Activated CD4-positive, alpha-beta memory T cell treated with anti-CD3 and anti-CD28 coated beads for 36 hours (primary cell): Measurements from ENCODE around the gene TRIM31. TPM values are rescaled to one million over a fixed set of nuclear protein-coding genes. Genes with fewer than 3 reads are reported as not detected.

ENCODE experiments used
- CTCF ChIA-PET: fragments of 350-600 bp; sonication (Branson Sonifier 250); formaldehyde crosslinking; loops from one replicate; lab custom pipeline; 2021; ENCODE audit warnings: antibody characterized with exemption, inconsistent platforms; lab: Charles Lee
- POLR2A ChIA-PET: fragments of 350-600 bp; sonication (Branson Sonifier 250); formaldehyde crosslinking; loops from one replicate; lab custom pipeline; 2021; ENCODE audit warnings: antibody characterized with exemption; lab: Charles Lee
- DNase-seq: peaks from one replicate; pipeline ENCODE4 v3.0.0-alpha.2; 2020
- H3K27ac Mint-ChIP-seq: one replicate; pipeline ENCODE4 v1.8.0; 2021; ENCODE audit warnings: mixed read lengths
- H3K27me3 Mint-ChIP-seq: one replicate; pipeline ENCODE4 v1.8.0; 2021; ENCODE audit warnings: mixed read lengths
- H3K36me3 Mint-ChIP-seq: one replicate; pipeline ENCODE4 v1.8.0; 2021; ENCODE audit warnings: mixed read lengths
- H3K4me1 Mint-ChIP-seq: one replicate; pipeline ENCODE4 v1.8.0; 2021; ENCODE audit warnings: low read depth, mixed read lengths
- H3K4me3 Mint-ChIP-seq: one replicate; pipeline ENCODE4 v1.8.0; 2021; ENCODE audit warnings: mild to moderate bottlenecking, mixed read lengths
- H3K9me3 Mint-ChIP-seq: one replicate; pipeline ENCODE4 v1.8.0; 2021; ENCODE audit warnings: mixed read lengths
- intact Hi-C: fragments of 100-400 bp; cut with micrococcal nuclease; formaldehyde crosslinking; loops from one replicate; pipeline ENCODE4 v1.15.1; 2023
- total RNA-seq, 2 experiments: library from RNA; stranded (reverse); gene quantifications; one replicate each; pipeline ENCODE4 v1.2.3, GENCODE V29; 2021

TRIM31 gene
- total RNA-seq, 2 experiments from 2014 or later = not detected

GRCh38 chr6:30102970-30103871 lies 9.7 kb downstream of the TRIM31 start:
- H3K36me3 Mint-ChIP-seq = no peaks in the 10 kb centered on the region
- H3K4me1 Mint-ChIP-seq = peaks cover 41% of the 10 kb centered on the region
- DNase-seq = peak; percentile 91
- peaks cover 41% of the 10 kb centered on the region for H3K27me3 Mint-ChIP-seq
- peak overlapping the region; percentile 73 for H3K4me3 Mint-ChIP-seq
- ChIA-PET CTCF (interaction anchor here (0.5 to 12.8 kb wide), 39 partner anchors 9 to 361 kb away, joined by 3 to 491 read pairs (median 4); partner anchors contain the start of genes POLR1H, PPP1R11, TRIM26 and TRIM31), POLR2A (interaction anchor here (1.0 to 1.9 kb wide), 4 partner anchors 28 to 65 kb away, joined by 3 to 5 read pairs (median 3); partner anchors contain the start of gene RNF39)
- no peaks in the 10 kb centered on the region for H3K9me3 Mint-ChIP-seq
- intact Hi-C loops = loop anchor here (1.0 to 2.0 kb wide), 3 partner anchors 28 to 67 kb away; partner anchors contain the start of gene PPP1R11
- H3K27ac Mint-ChIP-seq = no peak overlapping the region

- Mint-ChIP-seq H3K4me1 (peaks cover 45% of the 10 kb centered on the region), H3K9me3 (no peaks in the 10 kb centered on the region), H3K27ac (no peak overlapping the region), H3K27me3 (peaks cover 37% of the 10 kb centered on the region), H3K36me3 (no peaks in the 10 kb centered on the region), H3K4me3 (peak overlapping the region; percentile 50)
- ChIA-PET POLR2A (interaction anchor here (1.0 kb wide), 2 partner anchors 36 to 66 kb away, joined by 3 to 4 read pairs; partner anchors contain the start of gene PPP1R11), CTCF (interaction anchor here (0.5 to 12.8 kb wide), 38 partner anchors 8 to 361 kb away, joined by 3 to 491 read pairs (median 6); partner anchors contain the start of genes POLR1H, PPP1R11, TRIM26 and TRIM31)
- peak; percentile 13 for DNase-seq
- intact Hi-C loops = loop anchor here (2.0 kb wide), 1 partner anchor 36 kb away; the partner anchor contains the start of gene PPP1R11
Measured at GRCh38 chr6:30102414-30102969, 10.4 kb downstream of the TRIM31 start.

- Mint-ChIP-seq H3K27me3 (peaks cover 35% of the 10 kb centered on the region), H3K4me3 (peak overlapping the region; percentile 64), H3K4me1 (peaks cover 49% of the 10 kb centered on the region), H3K27ac (no peak overlapping the region), H3K9me3 (no peaks in the 10 kb centered on the region), H3K36me3 (no peaks in the 10 kb centered on the region)
- DNase-seq = peak; percentile 78
- intact Hi-C loops = loop anchor here (2.0 kb wide), 1 partner anchor 35 kb away; the partner anchor contains the start of gene PPP1R11
- CTCF ChIA-PET = interaction anchor here (0.6 to 12.8 kb wide), 22 partner anchors 9 to 451 kb away, joined by 3 to 491 read pairs (median 4); partner anchors contain the start of genes POLR1H, PPP1R11, TRIM26 and TRIM40
- POLR2A ChIA-PET = interaction anchor here (1.0 kb wide), 1 partner anchor 35 kb away, joined by 4 read pairs; the partner anchor contains the start of gene PPP1R11
Measured at GRCh38 chr6:30101444-30102413, 11.2 kb downstream of the TRIM31 start.

GRCh38 chr6:30100585-30101443 lies 12.1 kb downstream of the TRIM31 start:
- H3K4me3 Mint-ChIP-seq = peak overlapping the region; percentile 64
- ChIA-PET POLR2A (no interaction called here), CTCF (interaction anchor here (0.6 to 12.8 kb wide), 14 partner anchors 8 to 450 kb away, joined by 3 to 491 read pairs (median 4); partner anchors contain the start of genes POLR1H, PPP1R11 and TRIM40)
- peak; percentile 36 for DNase-seq
- intact Hi-C loops = no loop called here
- no peaks in the 10 kb centered on the region for H3K36me3 Mint-ChIP-seq
- no peak overlapping the region for H3K27ac Mint-ChIP-seq
- H3K27me3 Mint-ChIP-seq = peaks cover 35% of the 10 kb centered on the region
- H3K9me3 Mint-ChIP-seq = no peaks in the 10 kb centered on the region
- H3K4me1 Mint-ChIP-seq = peaks cover 49% of the 10 kb centered on the region

GRCh38 chr6:30100154-30100553 lies 12.7 kb downstream of the TRIM31 start:
- Mint-ChIP-seq H3K27me3 (peaks cover 38% of the 10 kb centered on the region), H3K36me3 (no peaks in the 10 kb centered on the region), H3K4me1 (peaks cover 49% of the 10 kb centered on the region), H3K4me3 (no peak overlapping the region), H3K27ac (no peak overlapping the region), H3K9me3 (no peaks in the 10 kb centered on the region)
- CTCF ChIA-PET = interaction anchor here (1.0 to 1.6 kb wide), 2 partner anchors 31 to 32 kb away, joined by 3 to 4 read pairs; no protein-coding TSS in a partner anchor
- no peak for DNase-seq
- intact Hi-C loops = no loop called here
- POLR2A ChIA-PET = no interaction called here

GRCh38 chr6:30097902-30098768 lies 14.8 kb downstream of the TRIM31 start:
- no peak for DNase-seq
- intact Hi-C loops = no loop called here
- H3K36me3 Mint-ChIP-seq = no peaks in the 10 kb centered on the region
- ChIA-PET POLR2A (no interaction called here), CTCF (interaction anchor here (1.0 kb wide), 2 partner anchors 33 to 34 kb away, joined by 4 to 5 read pairs; no protein-coding TSS in a partner anchor)
- no peak overlapping the region for H3K4me3 Mint-ChIP-seq
- H3K4me1 Mint-ChIP-seq = peaks cover 45% of the 10 kb centered on the region
- peaks cover 41% of the 10 kb centered on the region for H3K27me3 Mint-ChIP-seq
- H3K27ac Mint-ChIP-seq = no peak overlapping the region
- no peaks in the 10 kb centered on the region for H3K9me3 Mint-ChIP-seq

- Mint-ChIP-seq H3K27me3 (peaks cover 47% of the 10 kb centered on the region), H3K27ac (no peak overlapping the region), H3K9me3 (no peaks in the 10 kb centered on the region), H3K4me1 (peaks cover 34% of the 10 kb centered on the region), H3K4me3 (no peak overlapping the region), H3K36me3 (no peaks in the 10 kb centered on the region)
- CTCF ChIA-PET = interaction anchor here (1.9 kb wide), 1 partner anchor 34 kb away, joined by 5 read pairs; no protein-coding TSS in a partner anchor
- DNase-seq = no peak
- intact Hi-C loops = no loop called here
- POLR2A ChIA-PET = no interaction called here
Measured at GRCh38 chr6:30096829-30097228, 16.1 kb downstream of the TRIM31 start.

GRCh38 chr6:30093951-30094661 lies 18.8 kb downstream of the TRIM31 start:
- H3K27me3 Mint-ChIP-seq = peaks cover 41% of the 10 kb centered on the region
- DNase-seq = no peak
- ChIA-PET CTCF (interaction anchor here (2.1 to 2.8 kb wide), 2 partner anchors 9 to 37 kb away, joined by 6 to 15 read pairs; no protein-coding TSS in a partner anchor), POLR2A (no interaction called here)
- no peak overlapping the region for H3K27ac Mint-ChIP-seq
- peaks cover 15% of the 10 kb centered on the region for H3K4me1 Mint-ChIP-seq
- no peak overlapping the region for H3K4me3 Mint-ChIP-seq
- no peaks in the 10 kb centered on the region for H3K36me3 Mint-ChIP-seq
- intact Hi-C loops = no loop called here
- H3K9me3 Mint-ChIP-seq = no peaks in the 10 kb centered on the region
